ENCODE results near the gene B4GALT3. TPM values are rescaled to one million over a fixed set of nuclear protein-coding genes. Genes with fewer than 3 reads are reported as not detected.

Gene B4GALT3
- total RNA-seq, 1 donor: 11.4 TPM

DNA sequence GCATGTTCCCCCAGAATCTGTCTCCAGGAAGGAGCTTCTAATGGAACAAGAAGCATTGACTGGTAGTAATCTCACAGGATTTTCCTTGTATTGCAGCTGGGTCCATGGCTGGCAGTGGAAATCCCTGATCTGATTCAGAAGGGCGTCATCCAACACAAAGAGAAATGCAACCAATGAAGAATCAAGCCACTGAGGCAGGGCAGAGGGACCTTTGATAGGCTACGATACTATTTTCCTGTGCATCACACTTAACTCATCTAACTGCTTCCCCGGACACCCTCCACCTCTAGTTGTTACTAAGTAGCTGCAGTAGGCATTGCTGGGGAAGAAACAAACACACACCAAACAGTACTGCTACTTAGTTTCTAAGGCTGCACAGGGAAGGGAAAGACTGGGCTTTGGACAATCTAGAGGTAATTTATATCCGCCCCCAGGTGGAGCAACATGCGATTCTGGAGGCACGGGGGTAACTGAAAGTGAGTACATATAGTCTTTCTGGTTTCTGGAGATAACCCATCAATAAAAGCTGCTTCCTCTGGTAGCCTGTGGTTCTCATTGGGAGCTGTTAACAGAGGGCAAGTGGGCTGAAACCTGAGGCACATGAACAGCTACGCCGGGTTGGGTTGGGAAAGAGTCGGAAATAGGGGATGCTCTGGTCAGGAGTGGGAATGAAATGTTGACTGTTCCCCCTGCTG is 18.8 kb downstream of the B4GALT3 start:
- H3K4me3 ChIP-seq (ENCODE audit: low read depth, low read length): peak overlapping the region; percentile 91
- TF ChIP-seq, protein P1, sequence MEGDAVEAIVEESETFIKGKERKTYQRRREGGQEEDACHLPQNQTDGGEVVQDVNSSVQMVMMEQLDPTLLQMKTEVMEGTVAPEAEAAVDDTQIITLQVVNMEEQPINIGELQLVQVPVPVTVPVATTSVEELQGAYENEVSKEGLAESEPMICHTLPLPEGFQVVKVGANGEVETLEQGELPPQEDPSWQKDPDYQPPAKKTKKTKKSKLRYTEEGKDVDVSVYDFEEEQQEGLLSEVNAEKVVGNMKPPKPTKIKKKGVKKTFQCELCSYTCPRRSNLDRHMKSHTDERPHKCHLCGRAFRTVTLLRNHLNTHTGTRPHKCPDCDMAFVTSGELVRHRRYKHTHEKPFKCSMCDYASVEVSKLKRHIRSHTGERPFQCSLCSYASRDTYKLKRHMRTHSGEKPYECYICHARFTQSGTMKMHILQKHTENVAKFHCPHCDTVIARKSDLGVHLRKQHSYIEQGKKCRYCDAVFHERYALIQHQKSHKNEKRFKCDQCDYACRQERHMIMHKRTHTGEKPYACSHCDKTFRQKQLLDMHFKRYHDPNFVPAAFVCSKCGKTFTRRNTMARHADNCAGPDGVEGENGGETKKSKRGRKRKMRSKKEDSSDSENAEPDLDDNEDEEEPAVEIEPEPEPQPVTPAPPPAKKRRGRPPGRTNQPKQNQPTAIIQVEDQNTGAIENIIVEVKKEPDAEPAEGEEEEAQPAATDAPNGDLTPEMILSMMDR (IDR thresholded peaks at IDR 0.05; ENCODE audit: insufficient read depth, low read length): no peak
- DNase-seq (ENCODE audit: low read depth): no peak

DNA sequence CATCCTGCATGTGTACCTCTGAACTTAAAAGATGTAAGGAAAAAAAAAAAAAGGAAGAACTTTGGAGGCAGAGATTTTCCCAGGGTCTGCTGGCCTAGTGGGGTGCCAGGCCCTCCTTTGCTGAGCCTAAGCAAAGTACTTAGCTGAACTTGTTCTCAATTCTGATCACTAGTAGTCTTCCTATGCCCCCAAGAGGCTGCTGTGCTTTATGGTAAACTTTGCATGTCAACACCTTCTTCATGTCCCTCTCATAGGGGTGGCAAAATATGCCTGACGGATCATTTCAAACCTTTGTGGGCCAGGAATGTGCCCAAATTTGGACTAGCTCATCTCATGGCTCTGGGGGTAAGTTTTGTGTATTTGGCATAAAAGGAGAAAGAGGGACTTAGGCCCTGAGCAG is 19.4 kb downstream of the B4GALT3 start:
- DNase-seq (ENCODE audit: low read depth): no peak
- TF ChIP-seq, protein P1 (IDR thresholded peaks at IDR 0.05; ENCODE audit: insufficient read depth, low read length): no peak
- no peak overlapping the region for H3K4me3 ChIP-seq (ENCODE audit: low read depth, low read length)

DNA sequence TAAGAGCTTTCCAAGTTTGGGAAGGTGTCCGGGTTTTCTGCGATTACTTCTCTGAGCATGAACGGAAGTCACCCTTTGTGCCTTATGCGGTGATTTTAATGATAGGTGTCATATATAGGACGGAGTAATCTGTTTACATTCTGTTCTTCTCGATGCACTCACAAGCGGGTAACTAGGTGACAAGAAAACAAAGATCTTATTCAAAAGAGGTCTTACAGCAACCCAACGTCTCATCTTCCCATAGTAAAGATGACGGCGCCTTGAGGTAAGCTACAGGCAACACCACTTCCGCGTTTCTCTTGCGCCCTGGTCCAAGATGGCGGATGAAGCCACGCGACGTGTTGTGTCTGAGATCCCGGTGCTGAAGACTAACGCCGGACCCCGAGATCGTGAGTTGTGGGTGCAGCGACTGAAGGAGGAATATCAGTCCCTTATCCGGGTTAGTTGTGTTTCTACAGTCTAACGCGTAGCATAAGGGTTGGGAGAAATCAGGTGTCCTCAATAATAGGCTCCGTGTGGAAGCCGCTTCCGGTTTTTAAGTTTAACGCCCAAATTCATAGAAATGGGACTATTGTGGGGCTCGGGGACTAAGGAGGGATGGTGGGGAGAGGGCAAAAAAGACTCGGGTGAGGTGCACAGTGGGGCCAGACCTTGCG is 23.5 kb downstream of the B4GALT3 start, which contains the start of gene UFC1:
Gene UFC1, plus strand, starts transcription at position 297 of the 656 bp plus-strand sequence. Its CDS starts 20 bp downstream, at position 317.
- TF ChIP-seq, protein P1 (IDR thresholded peaks at IDR 0.05; ENCODE audit: insufficient read depth, low read length): no peak
- H3K4me3 ChIP-seq (ENCODE audit: low read depth, low read length): peak within 1 kb of the TSS; percentile 98
- peak; percentile 93 for DNase-seq (ENCODE audit: low read depth)

DNA sequence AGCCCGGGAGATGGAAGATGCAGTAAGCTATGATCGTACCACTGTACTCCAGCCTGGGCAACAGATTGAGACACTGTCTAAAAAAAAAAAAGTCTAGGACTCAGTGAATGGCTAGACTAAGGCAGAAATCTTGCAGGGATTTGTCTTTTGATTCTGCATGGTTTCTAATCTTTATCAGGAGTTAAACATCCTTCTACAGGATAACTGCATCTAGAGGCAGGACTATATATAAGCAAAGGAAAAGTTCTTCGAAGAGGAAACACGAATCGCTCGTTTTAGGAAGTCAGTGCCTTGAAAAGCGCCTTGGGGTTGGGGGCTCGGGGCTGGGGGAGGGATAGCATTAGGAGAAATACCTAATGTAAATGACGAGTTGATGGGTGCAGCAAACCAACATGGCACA is 24.1 kb downstream of the B4GALT3 start:
- H3K4me3 ChIP-seq (ENCODE audit: low read depth, low read length): peak overlapping the region; percentile 98
- TF ChIP-seq, protein P1 (IDR thresholded peaks at IDR 0.05; ENCODE audit: insufficient read depth, low read length): no peak
- DNase-seq (ENCODE audit: low read depth): no peak

DNA sequence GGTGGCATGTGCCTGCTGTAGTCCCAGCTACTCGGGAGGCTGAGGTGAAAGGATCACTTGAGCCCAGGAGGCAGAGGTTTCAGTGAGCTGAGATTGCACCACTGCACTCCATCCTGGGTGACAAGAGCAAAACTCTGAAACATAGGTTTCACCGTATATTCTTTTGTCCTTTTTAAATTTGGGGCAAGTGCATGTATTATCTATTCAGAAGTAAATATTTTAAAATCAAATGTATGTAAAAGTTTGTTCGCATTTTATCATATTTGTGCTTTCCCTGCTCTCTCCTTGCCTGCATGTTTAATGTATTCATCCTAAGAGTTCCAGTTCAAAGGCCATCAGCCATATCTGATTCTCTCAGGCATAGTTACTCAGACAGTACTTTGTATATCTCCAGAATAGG is 31.5 kb downstream of the B4GALT3 start:
- TF ChIP-seq, protein P1 (IDR thresholded peaks at IDR 0.05; ENCODE audit: insufficient read depth, low read length): no peak
- DNase-seq (ENCODE audit: low read depth): no peak
- H3K4me3 ChIP-seq (ENCODE audit: low read depth, low read length): no peak overlapping the region

DNA sequence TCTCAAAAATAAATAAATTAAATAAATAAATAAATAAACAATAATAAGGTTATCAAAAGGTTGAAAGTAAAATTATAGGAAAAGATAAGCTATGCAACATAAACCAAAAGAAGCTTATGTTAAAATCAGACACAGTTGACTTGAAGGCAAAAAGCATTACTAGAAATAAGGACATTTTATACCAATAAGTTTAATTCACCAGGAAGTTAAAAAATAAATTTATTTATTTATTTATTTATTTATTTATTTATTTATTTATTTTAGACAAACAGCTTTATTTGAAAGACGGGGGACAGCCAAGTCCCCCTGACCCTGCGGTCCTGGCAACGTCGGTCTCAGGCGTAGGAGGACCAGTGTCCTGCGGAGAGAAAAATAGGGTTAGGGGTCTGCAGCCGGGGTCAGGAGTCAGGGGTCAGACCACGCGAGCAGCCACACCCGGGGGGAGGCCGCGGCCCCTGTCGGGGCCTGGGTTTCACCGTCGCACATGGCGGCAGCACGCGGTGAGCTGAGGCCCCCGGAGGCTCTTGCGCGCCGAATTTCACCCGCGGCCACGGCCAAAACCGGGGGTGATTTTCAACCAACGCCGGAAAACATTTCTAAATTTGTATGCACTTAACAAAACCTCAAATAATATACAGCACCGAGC is 36.4 kb downstream of the B4GALT3 start:
- no peak for DNase-seq (ENCODE audit: low read depth)
- TF ChIP-seq, protein P1 (IDR thresholded peaks at IDR 0.05; ENCODE audit: insufficient read depth, low read length): no peak
- H3K4me3 ChIP-seq (ENCODE audit: low read depth, low read length): no peak overlapping the region
